ENCODE measurements around the gene FBXO33.

DNA sequence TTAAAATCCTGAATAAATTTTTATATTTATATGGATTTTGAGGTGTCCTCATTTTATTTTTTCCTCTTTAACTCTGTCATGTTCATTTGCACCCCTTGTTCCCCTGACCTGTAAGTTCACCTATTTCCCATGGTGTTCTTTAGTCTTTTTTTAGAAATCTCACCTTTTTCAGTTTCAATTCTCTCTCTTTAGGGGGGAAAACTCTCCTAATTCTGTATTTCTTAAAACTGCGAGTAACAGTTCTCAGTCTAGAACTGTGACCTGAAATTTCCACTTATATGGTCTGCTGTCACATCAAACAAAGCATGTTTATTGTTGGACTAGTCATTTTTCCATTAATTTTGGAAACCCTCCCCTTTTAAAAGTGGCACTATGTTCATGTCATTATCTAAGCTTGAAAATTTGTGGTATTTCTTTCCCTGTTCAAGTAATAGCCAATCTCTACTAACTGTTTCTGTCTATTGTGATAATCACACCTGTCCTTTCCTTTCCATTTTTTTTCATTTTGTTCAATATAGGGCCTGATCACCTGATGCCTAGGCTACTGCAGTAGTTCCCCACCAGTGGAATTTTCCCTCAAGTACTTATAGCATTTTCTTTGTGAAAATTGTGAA lies 14.0 kb upstream of the FBXO33 start:
- TF ChIP-seq, protein P1, sequence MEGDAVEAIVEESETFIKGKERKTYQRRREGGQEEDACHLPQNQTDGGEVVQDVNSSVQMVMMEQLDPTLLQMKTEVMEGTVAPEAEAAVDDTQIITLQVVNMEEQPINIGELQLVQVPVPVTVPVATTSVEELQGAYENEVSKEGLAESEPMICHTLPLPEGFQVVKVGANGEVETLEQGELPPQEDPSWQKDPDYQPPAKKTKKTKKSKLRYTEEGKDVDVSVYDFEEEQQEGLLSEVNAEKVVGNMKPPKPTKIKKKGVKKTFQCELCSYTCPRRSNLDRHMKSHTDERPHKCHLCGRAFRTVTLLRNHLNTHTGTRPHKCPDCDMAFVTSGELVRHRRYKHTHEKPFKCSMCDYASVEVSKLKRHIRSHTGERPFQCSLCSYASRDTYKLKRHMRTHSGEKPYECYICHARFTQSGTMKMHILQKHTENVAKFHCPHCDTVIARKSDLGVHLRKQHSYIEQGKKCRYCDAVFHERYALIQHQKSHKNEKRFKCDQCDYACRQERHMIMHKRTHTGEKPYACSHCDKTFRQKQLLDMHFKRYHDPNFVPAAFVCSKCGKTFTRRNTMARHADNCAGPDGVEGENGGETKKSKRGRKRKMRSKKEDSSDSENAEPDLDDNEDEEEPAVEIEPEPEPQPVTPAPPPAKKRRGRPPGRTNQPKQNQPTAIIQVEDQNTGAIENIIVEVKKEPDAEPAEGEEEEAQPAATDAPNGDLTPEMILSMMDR (IDR thresholded peaks at IDR 0.05): no peak
- no peak for TF ChIP-seq POLR2A (IDR thresholded peaks at IDR 0.05)
